ENCODE results near the gene SP2. TPM values are rescaled to one million over a fixed set of nuclear protein-coding genes. Genes with fewer than 3 reads are reported as not detected.
"Not testable (repeated sequence)": the region's sequence is repeated elsewhere in the genome, so short reads cannot be mapped to it uniquely, and the experiment has no call there.

The SP2 gene
- total RNA-seq, 1 donor from 2014 or later, result 12.4 TPM

GRCh38 chr17:47913050-47913449 lies 17.0 kb downstream of the SP2 start:
- ATAC-seq (ENCODE audit: poor library complexity) (no peak), DNase-seq (no peak)
- intact Hi-C loops (cut with DNase I), result no loop called here

- intact Hi-C loops (cut with DNase I), result no loop called here
- ATAC-seq (ENCODE audit: poor library complexity), result peak; percentile 64
- no peak for DNase-seq
Observed at GRCh38 chr17:47914306-47914948, 18.4 kb downstream of the SP2 start.

GRCh38 chr17:47915776-47916398 lies 19.9 kb downstream of the SP2 start:
- intact Hi-C loops (cut with DNase I), result no loop called here
- ATAC-seq (ENCODE audit: poor library complexity) (peak; percentile 74), DNase-seq (peak; percentile 78)

GRCh38 chr17:47916489-47917208 lies 20.6 kb downstream of the SP2 start:
- intact Hi-C loops (cut with DNase I), result no loop called here
- ATAC-seq (ENCODE audit: poor library complexity) (no peak), DNase-seq (no peak)

GRCh38 chr17:47917581-47917980 lies 21.5 kb downstream of the SP2 start:
- ATAC-seq (ENCODE audit: poor library complexity), result no peak
- intact Hi-C loops (cut with DNase I), result no loop called here
- DNase-seq, result no peak

GRCh38 chr17:47918006-47918405 lies 22.0 kb downstream of the SP2 start:
- DNase-seq, result no peak
- no peak for ATAC-seq (ENCODE audit: poor library complexity)
- intact Hi-C loops (cut with DNase I), result no loop called here

- intact Hi-C loops (cut with DNase I), result no loop called here
- no peak for DNase-seq
- ATAC-seq (ENCODE audit: poor library complexity), result no peak
Observed at GRCh38 chr17:47918991-47919390, 23.0 kb downstream of the SP2 start.

- ATAC-seq (ENCODE audit: poor library complexity); intact Hi-C loops (cut with DNase I); DNase-seq: not testable (repeated sequence)
Observed at GRCh38 chr17:47919889-47920288, 23.9 kb downstream of the SP2 start.

GRCh38 chr17:47924785-47925677 lies 29.0 kb downstream of the SP2 start:
- DNase-seq, result no peak
- ATAC-seq (ENCODE audit: poor library complexity), result no peak
- intact Hi-C loops (cut with DNase I), result no loop called here

- no peak for ATAC-seq (ENCODE audit: poor library complexity)
- intact Hi-C loops (cut with DNase I), result no loop called here
Observed at GRCh38 chr17:47925678-47925988, 29.6 kb downstream of the SP2 start.

GRCh38 chr17:47927821-47928400 lies 31.9 kb downstream of the SP2 start:
- no peak for DNase-seq
- no peak for ATAC-seq (ENCODE audit: poor library complexity)
- intact Hi-C loops (cut with DNase I), result no loop called here

More at GRCh38 chr17:47925678-47925988, 29.6 kb downstream of the SP2 start:
- DNase-seq, result no peak

GRCh38 chr17:47928415-47928814 lies 32.4 kb downstream of the SP2 start:
- ATAC-seq (ENCODE audit: poor library complexity), result no peak

GRCh38 chr17:47929218-47930000 lies 33.4 kb downstream of the SP2 start:
- intact Hi-C loops (cut with DNase I), result no loop called here
- peak; percentile 80 for ATAC-seq (ENCODE audit: poor library complexity)
- DNase-seq, result peak; percentile 55

More at GRCh38 chr17:47928415-47928814, 32.4 kb downstream of the SP2 start:
- intact Hi-C loops (cut with DNase I), result no loop called here
- no peak for DNase-seq

- ATAC-seq (ENCODE audit: poor library complexity), result no peak
- intact Hi-C loops (cut with DNase I), result no loop called here
- no peak for DNase-seq
Observed at GRCh38 chr17:47931848-47932247, 35.8 kb downstream of the SP2 start.

- ATAC-seq (ENCODE audit: poor library complexity), result no peak
- intact Hi-C loops (cut with DNase I), result no loop called here
- no peak for DNase-seq
Observed at GRCh38 chr17:47934856-47935255, 38.8 kb downstream of the SP2 start.

- ATAC-seq (ENCODE audit: poor library complexity); intact Hi-C loops (cut with DNase I): not testable (repeated sequence)
Observed at GRCh38 chr17:47935468-47935867, 39.4 kb downstream of the SP2 start.

GRCh38 chr17:47935961-47936360 lies 39.9 kb downstream of the SP2 start:
- intact Hi-C loops (cut with DNase I), result no loop called here
- DNase-seq (no peak), ATAC-seq (ENCODE audit: poor library complexity) (no peak)

More at GRCh38 chr17:47935468-47935867, 39.4 kb downstream of the SP2 start:
- not testable (repeated sequence) for DNase-seq

- DNase-seq, result no peak
- intact Hi-C loops (cut with DNase I), result no loop called here
- ATAC-seq (ENCODE audit: poor library complexity), result no peak
Observed at GRCh38 chr17:47937941-47938340, 41.9 kb downstream of the SP2 start.
